HepG2 (cell line): ENCODE data around the gene URB1. TPM values are rescaled to one million over a fixed set of nuclear protein-coding genes. Genes with fewer than 3 reads are reported as not detected.

ENCODE experiments used
- ATAC-seq: fragments of 200-7000 bp; cut with Tn5 transposase; 3 replicates; pipeline ENCODE4 v1.9.1; 2020; ENCODE audit warnings: mild to moderate bottlenecking, moderate library complexity
- BruUV-seq: library from RNA; stranded (reverse); fragments of 400-500 nt; replicated peaks from 2 replicates; lab custom pipeline; 2021; lab: Mats Ljungman, UMichigan
- CTCF ChIA-PET: fragments of 300-600 bp; formaldehyde crosslinking; extraction: SDS; loops from one replicate; lab custom pipeline; 2021; ENCODE audit warnings: low total read pairs, inconsistent platforms, low intra/inter-chr PET ratio; lab: Yijun Ruan, JAX
- POLR2A ChIA-PET: fragments of 350-600 bp; sonication (Branson Sonifier 250); formaldehyde crosslinking; loops from one replicate; lab custom pipeline; 2020; ENCODE audit warnings: antibody characterized with exemption, inconsistent platforms; lab: Yijun Ruan, JAX
- DNase-seq: peaks from one replicate; pipeline ENCODE4 v3.0.0-alpha.2; 2015; ENCODE audit warnings: low spot score
- FAIRE-seq: peaks from 3 replicates; lab custom pipeline; 2011; peaks lifted over from hg19 to GRCh38; lab: Jason Lieb, UNC
- H2AFZ ChIP-seq: one replicate; pipeline ENCODE4 v1.6.1; 2011; ENCODE audit warnings: low read length, inconsistent platforms
- H3K27ac ChIP-seq: fragments of 300-600 bp; 3 replicates; pipeline ENCODE4 v1.8.0; 2011; ENCODE audit warnings: mixed run types, mild to moderate bottlenecking, mixed read lengths, low read length, inconsistent platforms; ENCODE audit not compliant: insufficient read depth; ENCODE audit errors: extremely low read length
- H3K27me3 ChIP-seq, 2 experiments: fragments of 200-600 bp in 1 of 2; 2 replicates in 1 of 2; 3 replicates in 1 of 2; pipeline versions ENCODE4 v1.6.0 to v1.8.0; 2011; ENCODE audit warnings: low read length in 2 of 2, mild to moderate bottlenecking in 2 of 2, moderate library complexity in 2 of 2, inconsistent platforms in 1 of 2; ENCODE audit not compliant: insufficient read depth in 2 of 2, control insufficient read depth in 1 of 2
- H3K36me3 ChIP-seq, 2 experiments: fragments of 200-600 bp in 1 of 2; replicated peaks in 1 of 2; 2 replicates in 1 of 2; 3 replicates in 1 of 2; pipeline versions ENCODE4 v1.5.1 to v1.8.0; 2011; ENCODE audit warnings: low read length in 2 of 2, inconsistent platforms in 1 of 2; ENCODE audit not compliant: insufficient read depth in 2 of 2, control insufficient read depth in 1 of 2
- H3K4me1 ChIP-seq: 2 replicates; pipeline ENCODE4 v1.5.1; 2012; ENCODE audit warnings: low read length, inconsistent platforms; ENCODE audit not compliant: insufficient read depth
- H3K4me2 ChIP-seq: 2 replicates; pipeline ENCODE4 v1.6.0; 2011; ENCODE audit warnings: low read depth, low read length, inconsistent platforms
- H3K4me3 ChIP-seq, 3 experiments: fragments of 200-600 bp in 1 of 3; sonication (generic), shearing (Covaris generic) in 1 of 3; replicated peaks in 1 of 3; 2 replicates each; pipeline ENCODE4 v1.5.1; 2011 to 2016; ENCODE audit warnings: low read length in 3 of 3, inconsistent platforms in 2 of 3, low read depth in 2 of 3, mild to moderate bottlenecking in 2 of 3, control low read depth in 1 of 3, mixed read lengths in 1 of 3; ENCODE audit not compliant: insufficient read depth in 1 of 3
- H3K79me2 ChIP-seq: one replicate; pipeline ENCODE4 v1.6.1; 2011; ENCODE audit warnings: low read length, inconsistent platforms; ENCODE audit not compliant: insufficient read depth
- H3K9ac ChIP-seq: 2 replicates; pipeline ENCODE4 v1.6.0; 2011; ENCODE audit warnings: mild to moderate bottlenecking, low read depth, low read length, inconsistent platforms; ENCODE audit not compliant: insufficient read depth
- H3K9me3 ChIP-seq: 2 replicates; pipeline ENCODE4 v1.5.1; 2012; ENCODE audit warnings: mild to moderate bottlenecking, low read length
- H4K20me1 ChIP-seq: 2 replicates; pipeline ENCODE4 v1.6.0; 2011; ENCODE audit warnings: inconsistent platforms, mild to moderate bottlenecking, low read length, moderate library complexity; ENCODE audit not compliant: insufficient read depth
- ARID3A ChIP-seq: IDR thresholded peaks from 2 replicates; pipeline ENCODE4 v1.6.1; 2012; ENCODE audit warnings: low read depth, low read length, improper control_type of control experiment
- HMG20A ChIP-seq: IDR thresholded peaks from 2 replicates; pipeline ENCODE4 v1.6.1; 2016; ENCODE audit warnings: borderline replicate concordance
- KDM5B ChIP-seq: sonication (generic); formaldehyde crosslinking; IDR thresholded peaks from 2 replicates; pipeline ENCODE4 v1.4.0; 2020; ENCODE audit warnings: missing genetic modification reagents, mild to moderate bottlenecking, borderline replicate concordance
- ZNF33B ChIP-seq: sonication (generic); formaldehyde crosslinking; IDR thresholded peaks from 2 replicates; pipeline ENCODE4 v1.5.1; 2020; ENCODE audit warnings: mild to moderate bottlenecking, missing genetic modification reagents
- ZNF687 ChIP-seq: sonication (generic); formaldehyde crosslinking; IDR thresholded peaks from 2 replicates; pipeline ENCODE4 v1.5.1; 2020; ENCODE audit warnings: mild to moderate bottlenecking, missing genetic modification reagents, moderate library complexity
- ZNF713 ChIP-seq: sonication (generic); formaldehyde crosslinking; IDR thresholded peaks from 2 replicates; pipeline ENCODE4 v1.4.0; 2020; ENCODE audit warnings: mild to moderate bottlenecking, missing genetic modification reagents
- ZSCAN9 ChIP-seq: IDR thresholded peaks from 2 replicates; pipeline ENCODE4 v1.6.1; 2016; ENCODE audit warnings: borderline replicate concordance
- WGBS: methylation state at CpG from one replicate; pipeline ENCODE4 v1.1.6; 2017; ENCODE audit warnings: low lambda C conversion rate; 5-methylcytosine and 5-hydroxymethylcytosine counted together
- in situ Hi-C: cut with HindIII; loops from 2 replicates; pipeline ENCODE4 v1.10.0; 2017; ENCODE audit warnings: low pct_unique_long_range_greater_than_20kb; ENCODE audit not compliant: extremely low pct_ligation_motif_present
- intact Hi-C: fragments of 100-400 bp; cut with micrococcal nuclease; formaldehyde crosslinking; loops from one replicate; pipeline ENCODE4 v1.10.0; 2022; ENCODE audit not compliant: unreplicated experiment
- polyA plus RNA-seq, 8 experiments: library from polyadenylated mRNA; depleted of rRNA in 3 of 8; stranded (reverse) in 7 of 8; unstranded in 1 of 8; fragments of >200 nt; fragmentation: Illumina TruSeq in 4 of 8; extraction: Trizol in 4 of 8; gene quantifications; 2 replicates each; pipeline versions ENCODE4 v1.2.1 to v1.2.3, GENCODE V29; 2011 to 2016; ENCODE audit warnings: low read depth in 4 of 8, missing spikeins in 1 of 8, mixed read lengths in 1 of 8; ENCODE audit not compliant: insufficient read depth in 1 of 8
- total RNA-seq, 5 experiments: library from RNA; depleted of rRNA; stranded (reverse); fragments of >200 nt; fragmentation: Illumina TruSeq; extraction: Trizol; gene quantifications; 2 replicates each; pipeline ENCODE4 v1.2.3, GENCODE V29; 2016; ENCODE audit warnings: low read depth in 1 of 5
- TF ChIP-seq, protein P1 (sequence below): IDR thresholded peaks from 2 replicates; pipeline ENCODE4 v1.6.1; 2012; ENCODE audit warnings: inconsistent platforms
- TF ChIP-seq, protein P2 (sequence below): sonication (generic); formaldehyde crosslinking; conservative IDR thresholded peaks from 2 replicates; pipeline ENCODE4 v1.8.0; 2022; ENCODE audit warnings: low read depth, missing genetic modification reagents

URB1 gene
- total and polyA plus RNA-seq, 2 of the 13 experiments (the other 11 are each of a cell fraction or from before 2014, with no cell fraction given): 4.5 to 16.7 TPM

DNA sequence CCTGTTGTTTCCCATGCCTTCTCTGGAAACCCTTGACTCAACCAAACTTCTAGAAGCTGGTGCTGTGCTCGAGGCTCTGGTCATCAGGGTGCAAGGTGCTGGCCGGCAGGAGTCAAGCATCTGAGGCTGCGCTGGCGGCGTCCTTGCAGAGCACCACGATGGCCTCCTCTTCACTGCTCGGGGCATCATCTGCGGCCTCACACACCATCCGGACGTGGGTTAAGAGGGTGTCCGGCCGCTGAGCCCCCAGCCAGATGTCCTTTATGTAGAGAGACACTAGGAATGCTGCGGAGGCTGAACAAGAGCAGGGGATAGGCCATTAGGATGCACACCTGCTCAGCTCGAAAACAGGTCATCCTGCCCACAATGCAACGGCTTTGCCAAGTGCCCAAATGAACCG, 78.0 kb downstream of the URB1 start:
- Histone ChIP-seq H3K4me2 (no peak overlapping the region), H3K27me3 (no peaks in the 10 kb centered on the region), H3K79me2 (no peaks in the 10 kb centered on the region), H3K9me3 (no peaks in the 10 kb centered on the region), H2AFZ (no peak overlapping the region), H4K20me1 (no peaks in the 10 kb centered on the region), H3K27ac (no peak overlapping the region), H3K4me3 (no peak overlapping the region), H3K36me3 (peaks cover 23 to 73% of the 10 kb centered on the region in 2 experiments), H3K9ac (no peak overlapping the region), H3K4me1 (peaks cover 14% of the 10 kb centered on the region)
- CTCF ChIA-PET: no interaction called here
- FAIRE-seq: no peak
- 94% methylated on average over 6 of the region's 16 CpGs for WGBS
- POLR2A ChIA-PET: interaction anchor here (0.5 to 1.4 kb wide), 2 partner anchors 12 to 29 kb away, joined by 3 to 4 read pairs; no protein-coding TSS in a partner anchor
- no TSS peak for BruUV-seq
- intact Hi-C loops: no loop called here
- DNase-seq: no peak
- TF ChIP-seq ZNF713 (CRISPR knock-in tag): no peak
- TF ChIP-seq ZNF687 (CRISPR knock-in tag): peak; percentile 39; the same call in 1 of the 2 replicates
- TF ChIP-seq, all 625 proteins: peak for 1
- no peak for ATAC-seq
- in situ Hi-C loops: no loop called here

DNA sequence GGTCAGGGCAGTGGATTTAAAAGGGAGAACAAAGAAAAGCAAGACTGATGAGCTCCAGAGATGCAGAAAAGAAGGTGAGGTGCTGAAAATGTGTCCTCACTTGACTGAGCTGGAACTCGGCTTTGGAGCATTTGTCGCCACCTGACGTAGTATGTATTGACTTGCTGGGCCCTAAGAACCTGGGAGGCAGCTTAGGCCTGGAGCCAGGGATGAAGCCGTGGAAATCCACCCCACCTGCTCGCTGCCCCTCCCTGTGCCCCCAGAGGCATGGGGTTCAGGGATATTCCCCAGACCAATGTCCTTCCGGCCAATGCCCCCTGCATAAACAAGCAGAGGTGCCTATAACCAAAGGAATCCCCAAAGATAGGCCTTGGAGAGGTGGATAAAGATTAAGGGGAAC, 79.8 kb downstream of the URB1 start:
- Histone ChIP-seq H3K4me1 (peaks cover 20% of the 10 kb centered on the region), H2AFZ (no peak overlapping the region), H3K4me2 (no peak overlapping the region), H3K9ac (no peak overlapping the region), H4K20me1 (no peaks in the 10 kb centered on the region), H3K79me2 (no peaks in the 10 kb centered on the region), H3K4me3 (no peak overlapping the region), H3K36me3 (peaks cover 16 to 55% of the 10 kb centered on the region in 2 experiments), H3K9me3 (no peaks in the 10 kb centered on the region), H3K27ac (no peak overlapping the region), H3K27me3 (no peaks in the 10 kb centered on the region)
- in situ Hi-C loops (no loop called here), intact Hi-C loops (no loop called here)
- TF ChIP-seq, protein P1, sequence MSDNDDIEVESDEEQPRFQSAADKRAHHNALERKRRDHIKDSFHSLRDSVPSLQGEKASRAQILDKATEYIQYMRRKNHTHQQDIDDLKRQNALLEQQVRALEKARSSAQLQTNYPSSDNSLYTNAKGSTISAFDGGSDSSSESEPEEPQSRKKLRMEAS: no peak
- TF ChIP-seq ZSCAN9 (CRISPR knock-in tag): no peak
- TF ChIP-seq, protein P2, sequence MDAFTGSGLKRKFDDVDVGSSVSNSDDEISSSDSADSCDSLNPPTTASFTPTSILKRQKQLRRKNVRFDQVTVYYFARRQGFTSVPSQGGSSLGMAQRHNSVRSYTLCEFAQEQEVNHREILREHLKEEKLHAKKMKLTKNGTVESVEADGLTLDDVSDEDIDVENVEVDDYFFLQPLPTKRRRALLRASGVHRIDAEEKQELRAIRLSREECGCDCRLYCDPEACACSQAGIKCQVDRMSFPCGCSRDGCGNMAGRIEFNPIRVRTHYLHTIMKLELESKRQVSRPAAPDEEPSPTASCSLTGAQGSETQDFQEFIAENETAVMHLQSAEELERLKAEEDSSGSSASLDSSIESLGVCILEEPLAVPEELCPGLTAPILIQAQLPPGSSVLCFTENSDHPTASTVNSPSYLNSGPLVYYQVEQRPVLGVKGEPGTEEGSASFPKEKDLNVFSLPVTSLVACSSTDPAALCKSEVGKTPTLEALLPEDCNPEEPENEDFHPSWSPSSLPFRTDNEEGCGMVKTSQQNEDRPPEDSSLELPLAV (CRISPR knock-in tag): no peak
- no peak for TF ChIP-seq KDM5B (CRISPR knock-in tag)
- TF ChIP-seq HMG20A (CRISPR knock-in tag): no peak
- TF ChIP-seq ARID3A: no peak
- TF ChIP-seq ZNF33B (CRISPR knock-in tag): no peak
- ChIA-PET POLR2A (no interaction called here), CTCF (no interaction called here)
- no TSS peak for BruUV-seq
- DNase-seq (no peak), FAIRE-seq (no peak), ATAC-seq (no peak)
- WGBS: 98% methylated on average over 5 of the region's 6 CpGs
